ENCODE results near the gene RLIM.

DNA sequence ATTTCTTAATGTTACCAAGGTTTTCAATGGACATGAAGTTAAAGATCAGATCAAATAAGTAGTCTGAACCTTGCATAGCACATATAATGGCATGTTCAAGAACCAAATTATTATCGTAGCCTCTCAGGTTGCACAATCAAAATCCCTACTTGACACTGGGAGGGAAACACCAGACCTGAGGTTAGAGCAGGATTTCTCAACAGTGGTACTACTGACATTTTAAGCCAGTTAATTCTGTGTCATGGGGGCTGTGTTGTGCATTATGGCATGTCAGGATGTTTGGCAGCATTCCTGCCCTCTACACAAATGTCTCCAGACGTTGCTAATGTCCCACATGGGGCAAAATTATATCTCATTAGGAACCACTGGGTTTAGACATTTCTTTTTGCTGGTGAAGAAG, 20.8 kb downstream of the RLIM start:
- TF ChIP-seq, protein P1, sequence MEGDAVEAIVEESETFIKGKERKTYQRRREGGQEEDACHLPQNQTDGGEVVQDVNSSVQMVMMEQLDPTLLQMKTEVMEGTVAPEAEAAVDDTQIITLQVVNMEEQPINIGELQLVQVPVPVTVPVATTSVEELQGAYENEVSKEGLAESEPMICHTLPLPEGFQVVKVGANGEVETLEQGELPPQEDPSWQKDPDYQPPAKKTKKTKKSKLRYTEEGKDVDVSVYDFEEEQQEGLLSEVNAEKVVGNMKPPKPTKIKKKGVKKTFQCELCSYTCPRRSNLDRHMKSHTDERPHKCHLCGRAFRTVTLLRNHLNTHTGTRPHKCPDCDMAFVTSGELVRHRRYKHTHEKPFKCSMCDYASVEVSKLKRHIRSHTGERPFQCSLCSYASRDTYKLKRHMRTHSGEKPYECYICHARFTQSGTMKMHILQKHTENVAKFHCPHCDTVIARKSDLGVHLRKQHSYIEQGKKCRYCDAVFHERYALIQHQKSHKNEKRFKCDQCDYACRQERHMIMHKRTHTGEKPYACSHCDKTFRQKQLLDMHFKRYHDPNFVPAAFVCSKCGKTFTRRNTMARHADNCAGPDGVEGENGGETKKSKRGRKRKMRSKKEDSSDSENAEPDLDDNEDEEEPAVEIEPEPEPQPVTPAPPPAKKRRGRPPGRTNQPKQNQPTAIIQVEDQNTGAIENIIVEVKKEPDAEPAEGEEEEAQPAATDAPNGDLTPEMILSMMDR (IDR thresholded peaks at IDR 0.05; ENCODE audit: borderline replicate concordance, extremely low read depth, low read length, poor library complexity, severe bottlenecking), result no peak
- TF ChIP-seq EZH2 (IDR thresholded peaks at IDR 0.05; ENCODE audit: borderline replicate concordance, low read depth, low read length, severe bottlenecking), result no peak

All from DND-41 (cell line).